H7 (cell line): ENCODE results near the gene KLK6. TPM values are rescaled to one million over a fixed set of nuclear protein-coding genes. Genes with fewer than 3 reads are reported as not detected.
"Not testable (repeated sequence)": the region's sequence is repeated elsewhere in the genome, so short reads cannot be mapped to it uniquely, and the experiment has no call there.

Experiments
- DNase-seq: peaks from one replicate; pipeline ENCODE4 v3.0.0; 2012
- H3K27me3 ChIP-seq: 2 replicates; pipeline ENCODE4 v1.6.0; 2011; ENCODE audit warnings: mild to moderate bottlenecking, low read length; ENCODE audit not compliant: control insufficient read depth, insufficient read depth
- H3K36me3 ChIP-seq: replicated peaks from 2 replicates; pipeline ENCODE4 v1.5.1; 2011; ENCODE audit warnings: low read length; ENCODE audit not compliant: control insufficient read depth, insufficient read depth
- H3K4me3 ChIP-seq: 2 replicates; pipeline ENCODE4 v1.5.1; 2011; ENCODE audit warnings: low read depth, mild to moderate bottlenecking, control low read depth, low read length, moderate library complexity; ENCODE audit not compliant: insufficient read depth
- total RNA-seq: library from RNA; depleted of rRNA; stranded (reverse); fragments of >200 nt; shearing (Covaris generic); gene quantifications from 2 replicates; pipeline ENCODE4 v1.2.3, GENCODE V29; 2014

Gene KLK6
- total RNA-seq, 1 experiment from 2014 or later = 0.38 TPM

GRCh38 chr19:51002542-51003311 lies 33.3 kb upstream of the KLK6 start:
- no peaks in the 10 kb centered on the region for H3K36me3 ChIP-seq
- peak; percentile 94 for DNase-seq
- H3K27me3 ChIP-seq = peaks cover 14% of the 10 kb centered on the region; the same call in 1 of the 2 replicates
- peak overlapping the region; percentile 73 for H3K4me3 ChIP-seq

- peak; percentile 71 for DNase-seq
- Histone ChIP-seq H3K27me3 (peaks cover 11% of the 10 kb centered on the region; the same call in 1 of the 2 replicates), H3K4me3 (peak overlapping the region; percentile 73), H3K36me3 (no peaks in the 10 kb centered on the region)
Measured at GRCh38 chr19:51002089-51002532, 32.7 kb upstream of the KLK6 start.

- Histone ChIP-seq H3K4me3 (peak within 1 kb of the TSS; percentile 73), H3K27me3 (peaks cover 9% of the 10 kb centered on the region; the same call in 1 of the 2 replicates), H3K36me3 (no peaks in the 10 kb centered on the region)
- peak; percentile 51 for DNase-seq
Measured at GRCh38 chr19:51001515-51001914, 32.1 kb upstream of the KLK6 start, which contains the start of gene KLK8. KLK8 (minus strand) TSS chr19:51001604; CDS start chr19:51001167, 437 bp downstream.

GRCh38 chr19:51000981-51001380 lies 31.6 kb upstream of the KLK6 start:
- no peaks in the 10 kb centered on the region for H3K36me3 ChIP-seq
- H3K4me3 ChIP-seq = peak overlapping the region; percentile 73
- H3K27me3 ChIP-seq = peaks cover 9% of the 10 kb centered on the region; the same call in 1 of the 2 replicates
- peak; percentile 88 for DNase-seq

GRCh38 chr19:51000426-51000825 lies 31.0 kb upstream of the KLK6 start:
- H3K4me3 ChIP-seq = peak overlapping the region; percentile 73
- H3K27me3 ChIP-seq = peaks cover 9% of the 10 kb centered on the region; the same call in 1 of the 2 replicates
- H3K36me3 ChIP-seq = no peaks in the 10 kb centered on the region
- DNase-seq = no peak

GRCh38 chr19:50998686-50999085 lies 29.3 kb upstream of the KLK6 start:
- no peak for DNase-seq
- Histone ChIP-seq H3K4me3 (no peak overlapping the region), H3K27me3 (peaks cover 9% of the 10 kb centered on the region; the same call in 1 of the 2 replicates), H3K36me3 (no peaks in the 10 kb centered on the region)

- Histone ChIP-seq H3K36me3 (no peaks in the 10 kb centered on the region), H3K4me3 (no peak overlapping the region), H3K27me3 (peaks cover 9% of the 10 kb centered on the region; the same call in 1 of the 2 replicates)
- DNase-seq = no peak
Measured at GRCh38 chr19:50998061-50998460, 28.7 kb upstream of the KLK6 start.

GRCh38 chr19:50994129-50994528 lies 24.7 kb upstream of the KLK6 start:
- DNase-seq = no peak
- Histone ChIP-seq H3K27me3 (peaks cover 4% of the 10 kb centered on the region; the same call in 1 of the 2 replicates), H3K4me3 (no peak overlapping the region), H3K36me3 (no peaks in the 10 kb centered on the region)

- no peak overlapping the region for H3K4me3 ChIP-seq
- DNase-seq = no peak
- no peaks in the 10 kb centered on the region for H3K36me3 ChIP-seq
- peaks cover 3% of the 10 kb centered on the region; the same call in 1 of the 2 replicates for H3K27me3 ChIP-seq
Measured at GRCh38 chr19:50992666-50993035, 23.3 kb upstream of the KLK6 start.

- H3K27me3 ChIP-seq = peaks cover 20% of the 10 kb centered on the region
- not testable (repeated sequence) for DNase-seq, H3K4me3 ChIP-seq, H3K36me3 ChIP-seq
Measured at GRCh38 chr19:50984416-50984815, 15.0 kb upstream of the KLK6 start.

GRCh38 chr19:50983625-50984292 lies 14.4 kb upstream of the KLK6 start, which contains the start of gene KLK7:
KLK7 (minus strand) TSS chr19:50983917; CDS start chr19:50982399, 1,518 bp downstream.
- Histone ChIP-seq H3K4me3 (peak within 1 kb of the TSS; percentile 37; the same call in 1 of the 2 replicates), H3K36me3 (no peaks in the 10 kb centered on the region), H3K27me3 (peaks cover 18% of the 10 kb centered on the region)
- peak; percentile 81 for DNase-seq

- H3K4me3 ChIP-seq = no peak overlapping the region
- no peak for DNase-seq
- no peaks in the 10 kb centered on the region for H3K36me3 ChIP-seq
- peaks cover 16% of the 10 kb centered on the region for H3K27me3 ChIP-seq
Measured at GRCh38 chr19:50982186-50982585, 12.8 kb upstream of the KLK6 start.

GRCh38 chr19:50981587-50982146 lies 12.3 kb upstream of the KLK6 start:
- Histone ChIP-seq H3K4me3 (no peak overlapping the region), H3K36me3 (no peaks in the 10 kb centered on the region), H3K27me3 (peaks cover 16% of the 10 kb centered on the region)
- no peak for DNase-seq

GRCh38 chr19:50980208-50980607 lies 10.8 kb upstream of the KLK6 start:
- Histone ChIP-seq H3K27me3 (peaks cover 15% of the 10 kb centered on the region; the same call in 1 of the 2 replicates), H3K4me3 (no peak overlapping the region), H3K36me3 (no peaks in the 10 kb centered on the region)
- no peak for DNase-seq
